ENCODE measurements around the gene CFAP65.

DNA sequence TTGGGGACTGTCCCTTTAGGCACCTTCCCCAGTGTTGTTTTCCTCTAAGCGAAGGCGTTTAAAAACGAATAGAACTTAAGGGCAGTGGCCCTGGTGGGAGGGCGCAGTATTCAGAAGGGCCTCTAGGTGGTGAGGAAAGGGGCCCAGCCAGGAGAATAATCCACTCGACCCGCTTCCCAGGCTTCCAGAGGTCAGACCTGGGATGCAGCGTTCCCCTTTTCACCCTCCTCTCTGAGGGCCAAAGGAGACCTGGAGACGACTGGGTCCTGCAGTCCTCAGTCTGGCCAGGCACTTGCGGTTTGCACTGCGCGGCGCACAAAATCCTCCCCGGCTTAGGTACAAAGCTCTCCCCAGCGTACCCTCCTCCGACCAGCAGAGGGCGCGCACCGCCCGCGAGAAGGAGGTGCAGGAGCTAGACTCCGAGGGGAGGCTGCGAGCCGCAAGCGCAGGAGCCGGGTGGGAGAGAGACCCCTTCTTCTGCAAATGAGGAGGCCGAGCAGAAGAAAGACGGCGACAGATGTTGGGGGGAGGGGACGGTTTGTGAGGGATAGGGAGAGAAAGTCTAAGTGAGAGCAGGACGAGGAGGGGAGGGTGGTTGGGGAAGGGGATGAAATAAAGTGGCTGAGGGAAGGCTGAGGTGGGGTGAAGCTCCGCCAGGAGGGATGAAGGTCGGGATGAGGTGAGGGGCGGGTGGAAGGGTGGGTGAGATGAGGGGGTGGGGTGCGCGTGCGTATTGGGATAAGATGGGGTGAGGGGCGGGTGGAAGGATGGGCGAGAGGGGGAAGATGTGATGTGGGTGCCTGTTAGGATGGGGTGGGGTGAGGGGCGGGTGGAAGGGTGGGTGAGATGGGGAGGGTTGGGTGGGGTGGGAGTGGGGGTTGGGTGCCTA, 61.2 kb downstream of the CFAP65 start:
- TF ChIP-seq, protein P1, sequence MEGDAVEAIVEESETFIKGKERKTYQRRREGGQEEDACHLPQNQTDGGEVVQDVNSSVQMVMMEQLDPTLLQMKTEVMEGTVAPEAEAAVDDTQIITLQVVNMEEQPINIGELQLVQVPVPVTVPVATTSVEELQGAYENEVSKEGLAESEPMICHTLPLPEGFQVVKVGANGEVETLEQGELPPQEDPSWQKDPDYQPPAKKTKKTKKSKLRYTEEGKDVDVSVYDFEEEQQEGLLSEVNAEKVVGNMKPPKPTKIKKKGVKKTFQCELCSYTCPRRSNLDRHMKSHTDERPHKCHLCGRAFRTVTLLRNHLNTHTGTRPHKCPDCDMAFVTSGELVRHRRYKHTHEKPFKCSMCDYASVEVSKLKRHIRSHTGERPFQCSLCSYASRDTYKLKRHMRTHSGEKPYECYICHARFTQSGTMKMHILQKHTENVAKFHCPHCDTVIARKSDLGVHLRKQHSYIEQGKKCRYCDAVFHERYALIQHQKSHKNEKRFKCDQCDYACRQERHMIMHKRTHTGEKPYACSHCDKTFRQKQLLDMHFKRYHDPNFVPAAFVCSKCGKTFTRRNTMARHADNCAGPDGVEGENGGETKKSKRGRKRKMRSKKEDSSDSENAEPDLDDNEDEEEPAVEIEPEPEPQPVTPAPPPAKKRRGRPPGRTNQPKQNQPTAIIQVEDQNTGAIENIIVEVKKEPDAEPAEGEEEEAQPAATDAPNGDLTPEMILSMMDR (IDR thresholded peaks at IDR 0.05), result peak; percentile 98
- TF ChIP-seq POLR2AphosphoS5 (IDR thresholded peaks at IDR 0.05; ENCODE audit: low read depth, low read length) (no peak), SIN3A (IDR thresholded peaks at IDR 0.05; ENCODE audit: borderline replicate concordance, insufficient read depth, low read depth, low read length) (no peak)
- TF ChIP-seq, protein P2, sequence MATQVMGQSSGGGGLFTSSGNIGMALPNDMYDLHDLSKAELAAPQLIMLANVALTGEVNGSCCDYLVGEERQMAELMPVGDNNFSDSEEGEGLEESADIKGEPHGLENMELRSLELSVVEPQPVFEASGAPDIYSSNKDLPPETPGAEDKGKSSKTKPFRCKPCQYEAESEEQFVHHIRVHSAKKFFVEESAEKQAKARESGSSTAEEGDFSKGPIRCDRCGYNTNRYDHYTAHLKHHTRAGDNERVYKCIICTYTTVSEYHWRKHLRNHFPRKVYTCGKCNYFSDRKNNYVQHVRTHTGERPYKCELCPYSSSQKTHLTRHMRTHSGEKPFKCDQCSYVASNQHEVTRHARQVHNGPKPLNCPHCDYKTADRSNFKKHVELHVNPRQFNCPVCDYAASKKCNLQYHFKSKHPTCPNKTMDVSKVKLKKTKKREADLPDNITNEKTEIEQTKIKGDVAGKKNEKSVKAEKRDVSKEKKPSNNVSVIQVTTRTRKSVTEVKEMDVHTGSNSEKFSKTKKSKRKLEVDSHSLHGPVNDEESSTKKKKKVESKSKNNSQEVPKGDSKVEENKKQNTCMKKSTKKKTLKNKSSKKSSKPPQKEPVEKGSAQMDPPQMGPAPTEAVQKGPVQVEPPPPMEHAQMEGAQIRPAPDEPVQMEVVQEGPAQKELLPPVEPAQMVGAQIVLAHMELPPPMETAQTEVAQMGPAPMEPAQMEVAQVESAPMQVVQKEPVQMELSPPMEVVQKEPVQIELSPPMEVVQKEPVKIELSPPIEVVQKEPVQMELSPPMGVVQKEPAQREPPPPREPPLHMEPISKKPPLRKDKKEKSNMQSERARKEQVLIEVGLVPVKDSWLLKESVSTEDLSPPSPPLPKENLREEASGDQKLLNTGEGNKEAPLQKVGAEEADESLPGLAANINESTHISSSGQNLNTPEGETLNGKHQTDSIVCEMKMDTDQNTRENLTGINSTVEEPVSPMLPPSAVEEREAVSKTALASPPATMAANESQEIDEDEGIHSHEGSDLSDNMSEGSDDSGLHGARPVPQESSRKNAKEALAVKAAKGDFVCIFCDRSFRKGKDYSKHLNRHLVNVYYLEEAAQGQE (IDR thresholded peaks at IDR 0.05; ENCODE audit: insufficient read depth in 1 of 2, low read depth in 2 of 2, low read length in 1 of 2), result peak in 1 of 2 experiments; percentile 55; a peak in 1 of 4 replicates

All from Panc1 (cell line).